ENCODE data around the gene USP37.

- no peak for TF ChIP-seq CTCF (IDR thresholded peaks at IDR 0.05)
- no peak for TF ChIP-seq POLR2A (IDR thresholded peaks at IDR 0.05)
Observed at GRCh38 chr2:218577482-218578220, 9.5 kb upstream of the USP37 start.

Measured in heart left ventricle (tissue), 13 donors.